Measurements from ENCODE around the gene TAS2R31. TPM values are rescaled to one million over a fixed set of nuclear protein-coding genes. Genes with fewer than 3 reads are reported as not detected.
"Not testable (repeated sequence)": the region's sequence is repeated elsewhere in the genome, so short reads cannot be mapped to it uniquely, and the experiment has no call there.

TAS2R31 gene
- polyA plus RNA-seq, 1 donor from 2014 or later, result 4.0 TPM

- not testable (repeated sequence) for H3K9me2 ChIP-seq (ENCODE audit: insufficient read depth, low read length); H4K20me1 ChIP-seq (ENCODE audit: insufficient read depth); H3K4me2 ChIP-seq (ENCODE audit: low read length); H3K4me3 ChIP-seq (ENCODE audit: low read length); H3K36me3 ChIP-seq (ENCODE audit: insufficient read depth, low read length); H3K27ac ChIP-seq (ENCODE audit: low read length); H3K9ac ChIP-seq (ENCODE audit: low read length); H3K27me3 ChIP-seq (ENCODE audit: insufficient read depth, low read depth, low read length); H3F3A ChIP-seq (ENCODE audit: insufficient read depth, low read length, poor library complexity, severe bottlenecking); H3K9me3 ChIP-seq (ENCODE audit: low read length); H2AFZ ChIP-seq (ENCODE audit: low read depth, low read length); H3K79me2 ChIP-seq (replicated peaks; ENCODE audit: insufficient read depth, low read length)
Measured at GRCh38 chr12:11033959-11034358, 2.8 kb upstream of the TAS2R31 start.

GRCh38 chr12:11026118-11026517, 5.1 kb downstream of the TAS2R31 start:
- no peaks in the 10 kb centered on the region for H3K9me2 ChIP-seq (ENCODE audit: insufficient read depth, low read length)
- H3K9ac ChIP-seq (ENCODE audit: low read length), result no peak overlapping the region
- TF ChIP-seq POLR2AphosphoS5 (IDR thresholded peaks at IDR 0.05) (no peak), REST (IDR thresholded peaks at IDR 0.05; ENCODE audit: borderline replicate concordance) (no peak), RAD21 (conservative IDR thresholded peaks at IDR 0.05) (no peak), TAF1 (IDR thresholded peaks at IDR 0.05; ENCODE audit: low read depth) (no peak), CTCF (IDR thresholded peaks at IDR 0.05; ENCODE audit: poor library complexity, severe bottlenecking) (no peak), EZH2 (IDR thresholded peaks at IDR 0.05; ENCODE audit: borderline replicate concordance, insufficient read depth, low read length, poor library complexity, severe bottlenecking) (no peak), SMC3 (conservative IDR thresholded peaks at IDR 0.05; ENCODE audit: poor library complexity) (no peak), EP300 (conservative IDR thresholded peaks at IDR 0.05; ENCODE audit: poor library complexity, severe bottlenecking) (no peak), MXI1 (conservative IDR thresholded peaks at IDR 0.05; ENCODE audit: poor library complexity, severe bottlenecking) (no peak)
- H3K4me3 ChIP-seq (ENCODE audit: low read length), result no peak overlapping the region
- H3K27me3 ChIP-seq (ENCODE audit: insufficient read depth, low read depth, low read length), result no peaks in the 10 kb centered on the region
- H3K27ac ChIP-seq (ENCODE audit: low read length), result no peak overlapping the region
- H3K9me3 ChIP-seq (ENCODE audit: low read length), result no peaks in the 10 kb centered on the region
- H3F3A ChIP-seq (ENCODE audit: insufficient read depth, low read length, poor library complexity, severe bottlenecking), result no peaks in the 10 kb centered on the region
- no peaks in the 10 kb centered on the region for H3K79me2 ChIP-seq (replicated peaks; ENCODE audit: insufficient read depth, low read length)
- H4K20me1 ChIP-seq (ENCODE audit: insufficient read depth), result no peaks in the 10 kb centered on the region
- H3K36me3 ChIP-seq (ENCODE audit: insufficient read depth, low read length), result peaks cover 3% of the 10 kb centered on the region
- no peak overlapping the region for H3K4me2 ChIP-seq (ENCODE audit: low read length)
- no peak overlapping the region for H2AFZ ChIP-seq (ENCODE audit: low read depth, low read length)

- Histone ChIP-seq H2AFZ (ENCODE audit: low read depth, low read length) (no peak overlapping the region), H3F3A (ENCODE audit: insufficient read depth, low read length, poor library complexity, severe bottlenecking) (no peaks in the 10 kb centered on the region), H3K9me2 (ENCODE audit: insufficient read depth, low read length) (no peaks in the 10 kb centered on the region), H3K36me3 (ENCODE audit: insufficient read depth, low read length) (peaks cover 3% of the 10 kb centered on the region), H3K79me2 (replicated peaks; ENCODE audit: insufficient read depth, low read length) (no peaks in the 10 kb centered on the region), H3K9me3 (ENCODE audit: low read length) (no peaks in the 10 kb centered on the region), H3K27ac (ENCODE audit: low read length) (no peak overlapping the region), H3K9ac (ENCODE audit: low read length) (no peak overlapping the region), H3K4me2 (ENCODE audit: low read length) (no peak overlapping the region), H3K4me3 (ENCODE audit: low read length) (no peak overlapping the region), H4K20me1 (ENCODE audit: insufficient read depth) (no peaks in the 10 kb centered on the region), H3K27me3 (ENCODE audit: insufficient read depth, low read depth, low read length) (no peaks in the 10 kb centered on the region)
- TF ChIP-seq SMC3 (conservative IDR thresholded peaks at IDR 0.05; ENCODE audit: poor library complexity) (no peak), TAF1 (IDR thresholded peaks at IDR 0.05; ENCODE audit: low read depth) (no peak), POLR2AphosphoS5 (IDR thresholded peaks at IDR 0.05) (no peak), EZH2 (IDR thresholded peaks at IDR 0.05; ENCODE audit: borderline replicate concordance, insufficient read depth, low read length, poor library complexity, severe bottlenecking) (no peak), RAD21 (conservative IDR thresholded peaks at IDR 0.05) (no peak), CTCF (IDR thresholded peaks at IDR 0.05; ENCODE audit: poor library complexity, severe bottlenecking) (no peak), REST (IDR thresholded peaks at IDR 0.05; ENCODE audit: borderline replicate concordance) (no peak), EP300 (conservative IDR thresholded peaks at IDR 0.05; ENCODE audit: poor library complexity, severe bottlenecking) (no peak), MXI1 (conservative IDR thresholded peaks at IDR 0.05; ENCODE audit: poor library complexity, severe bottlenecking) (no peak)
Measured at GRCh38 chr12:11023387-11023786, 7.8 kb downstream of the TAS2R31 start.

Measured in neural cell (in vitro differentiated cells).